SU-DHL-6 (cell line): ENCODE results near the gene HAPLN2.

ENCODE experiments used
- H2AFZ ChIP-seq: fragments of 200-600 bp; sonication (generic); 2 replicates; pipeline ENCODE4 v1.6.1; 2014; ENCODE audit warnings: low read depth, mild to moderate bottlenecking, moderate library complexity, mixed read lengths, antibody characterized with exemption, low read length; ENCODE audit not compliant: severe bottlenecking
- H3F3A ChIP-seq: fragments of 200-600 bp; shearing (Covaris generic); 2 replicates; pipeline ENCODE4 v1.6.0; 2016; ENCODE audit warnings: antibody characterized with exemption, mild to moderate bottlenecking; ENCODE audit not compliant: insufficient read depth
- H3K27ac ChIP-seq: fragments of 200-600 bp; sonication (generic); 2 replicates; pipeline ENCODE4 v1.5.1; 2016; ENCODE audit warnings: low read depth, mild to moderate bottlenecking, low read length, moderate library complexity, mixed read lengths
- H3K27me3 ChIP-seq: fragments of 200-600 bp; sonication (generic), shearing (Covaris generic); 2 replicates; pipeline ENCODE4 v1.6.0; 2014; ENCODE audit warnings: mild to moderate bottlenecking, low read length
- H3K36me3 ChIP-seq: fragments of 200-600 bp; sonication (generic); 2 replicates; pipeline ENCODE4 v1.6.1; 2014; ENCODE audit warnings: mild to moderate bottlenecking, low read length, mixed read lengths
- H3K4me2 ChIP-seq: fragments of 300-600, 200-600 bp; shearing (Covaris generic), sonication (generic); 2 replicates; pipeline ENCODE4 v1.6.0; 2014; ENCODE audit warnings: low read length, low read depth, mild to moderate bottlenecking; ENCODE audit not compliant: poor library complexity, severe bottlenecking
- H3K4me3 ChIP-seq: fragments of 200-600 bp; sonication (generic); 2 replicates; pipeline ENCODE4 v1.5.1; 2014; ENCODE audit warnings: antibody characterized with exemption, low read length, mild to moderate bottlenecking, mixed read lengths; ENCODE audit not compliant: insufficient read depth, poor library complexity, severe bottlenecking
- H3K79me2 ChIP-seq: fragments of 200-600 bp; sonication (generic); 2 replicates; pipeline ENCODE4 v1.6.1; 2014; ENCODE audit warnings: mild to moderate bottlenecking, low read length, moderate library complexity; ENCODE audit not compliant: insufficient read depth
- H3K9ac ChIP-seq: fragments of 200-600 bp; sonication (generic); 2 replicates; pipeline ENCODE4 v1.7.0; 2014; ENCODE audit warnings: mild to moderate bottlenecking, low read length
- H3K9me2 ChIP-seq: fragments of 200-600 bp; sonication (generic); replicated peaks from 2 replicates; pipeline ENCODE4 v1.6.1; 2014; ENCODE audit warnings: low read length; ENCODE audit not compliant: insufficient read depth
- H3K9me3 ChIP-seq: fragments of 200-600 bp; sonication (generic); 2 replicates; pipeline ENCODE4 v1.6.1; 2014; ENCODE audit warnings: low read length, mixed read lengths; ENCODE audit not compliant: insufficient read depth
- H4K20me1 ChIP-seq: fragments of 200-600 bp; sonication (generic); 2 replicates; pipeline ENCODE4 v1.6.1; 2014; ENCODE audit warnings: low read depth, mild to moderate bottlenecking, antibody characterized with exemption, low read length, moderate library complexity, mixed read lengths
- CTCF ChIP-seq: fragments of 200-600 bp; sonication (generic); IDR thresholded peaks from one replicate; pipeline ENCODE4 v1.5.1; 2017; ENCODE audit warnings: antibody characterized with exemption, mild to moderate bottlenecking, low read length, moderate library complexity; ENCODE audit not compliant: insufficient read depth, poor library complexity, severe bottlenecking
- EZH2phosphoT487 ChIP-seq: fragments of 200-600 bp; sonication (generic), shearing (Covaris generic); conservative IDR thresholded peaks from 2 replicates; pipeline ENCODE4 v1.6.1; 2018; ENCODE audit warnings: mild to moderate bottlenecking, antibody characterized with exemption, low read length, moderate library complexity, mixed read lengths

The HAPLN2 gene

GRCh38 chr1:156591181-156591431 lies 28.1 kb upstream of the HAPLN2 start:
- no peaks in the 10 kb centered on the region for H3K9me3 ChIP-seq
- no peaks in the 10 kb centered on the region for H4K20me1 ChIP-seq
- H3K9me2 ChIP-seq, result no peaks in the 10 kb centered on the region
- H3K4me2 ChIP-seq, result peak overlapping the region; percentile 76
- peak overlapping the region; percentile 55; the same call in 1 of the 2 replicates for H3K27ac ChIP-seq
- peak overlapping the region; percentile 90 for H3K9ac ChIP-seq
- H3K27me3 ChIP-seq, result no peaks in the 10 kb centered on the region
- H3K4me3 ChIP-seq, result peak overlapping the region; percentile 80
- H2AFZ ChIP-seq, result peak overlapping the region; percentile 12
- H3K79me2 ChIP-seq, result peaks cover 5% of the 10 kb centered on the region; the same call in 1 of the 2 replicates
- peaks cover 26% of the 10 kb centered on the region for H3F3A ChIP-seq
- no peak for TF ChIP-seq EZH2phosphoT487
- TF ChIP-seq CTCF, result no peak
- no peaks in the 10 kb centered on the region for H3K36me3 ChIP-seq

GRCh38 chr1:156591432-156592157 lies 27.6 kb upstream of the HAPLN2 start, which contains the start of gene NAXE:
TSS of gene NAXE (plus strand) at chr1:156591776. CDS start at chr1:156591805, 29 bp downstream.
- H3F3A ChIP-seq, result peaks cover 26% of the 10 kb centered on the region
- no peaks in the 10 kb centered on the region for H3K9me2 ChIP-seq
- peak within 1 kb of the TSS; percentile 90 for H3K9ac ChIP-seq
- peak within 1 kb of the TSS; percentile 55 for H3K27ac ChIP-seq
- H3K36me3 ChIP-seq, result no peaks in the 10 kb centered on the region
- H3K27me3 ChIP-seq, result no peaks in the 10 kb centered on the region
- H3K79me2 ChIP-seq, result peaks cover 5% of the 10 kb centered on the region; the same call in 1 of the 2 replicates
- H3K9me3 ChIP-seq, result no peaks in the 10 kb centered on the region
- peak within 1 kb of the TSS; percentile 76 for H3K4me2 ChIP-seq
- TF ChIP-seq EZH2phosphoT487, result no peak
- peak within 1 kb of the TSS; percentile 68 for H2AFZ ChIP-seq
- H3K4me3 ChIP-seq, result peak within 1 kb of the TSS; percentile 80
- no peaks in the 10 kb centered on the region for H4K20me1 ChIP-seq

GRCh38 chr1:156592158-156592909 lies 26.9 kb upstream of the HAPLN2 start:
- H3K4me3 ChIP-seq, result peak overlapping the region; percentile 80
- H3K9me2 ChIP-seq, result no peaks in the 10 kb centered on the region
- H3K9me3 ChIP-seq, result no peaks in the 10 kb centered on the region
- H3F3A ChIP-seq, result peaks cover 26% of the 10 kb centered on the region
- H4K20me1 ChIP-seq, result no peaks in the 10 kb centered on the region
- peak overlapping the region; percentile 90 for H3K9ac ChIP-seq
- H3K79me2 ChIP-seq, result peaks cover 5% of the 10 kb centered on the region; the same call in 1 of the 2 replicates
- H3K36me3 ChIP-seq, result no peaks in the 10 kb centered on the region
- H2AFZ ChIP-seq, result peak overlapping the region; percentile 68
- H3K4me2 ChIP-seq, result peak overlapping the region; percentile 76
- H3K27me3 ChIP-seq, result no peaks in the 10 kb centered on the region
- peak overlapping the region; percentile 51 for H3K27ac ChIP-seq
- TF ChIP-seq EZH2phosphoT487, result no peak
- no peak for TF ChIP-seq CTCF
